ENCODE measurements around the gene PIK3IP1.
"Not testable (repeated sequence)": the region's sequence is repeated elsewhere in the genome, so short reads cannot be mapped to it uniquely, and the experiment has no call there.

The PIK3IP1 gene

DNA sequence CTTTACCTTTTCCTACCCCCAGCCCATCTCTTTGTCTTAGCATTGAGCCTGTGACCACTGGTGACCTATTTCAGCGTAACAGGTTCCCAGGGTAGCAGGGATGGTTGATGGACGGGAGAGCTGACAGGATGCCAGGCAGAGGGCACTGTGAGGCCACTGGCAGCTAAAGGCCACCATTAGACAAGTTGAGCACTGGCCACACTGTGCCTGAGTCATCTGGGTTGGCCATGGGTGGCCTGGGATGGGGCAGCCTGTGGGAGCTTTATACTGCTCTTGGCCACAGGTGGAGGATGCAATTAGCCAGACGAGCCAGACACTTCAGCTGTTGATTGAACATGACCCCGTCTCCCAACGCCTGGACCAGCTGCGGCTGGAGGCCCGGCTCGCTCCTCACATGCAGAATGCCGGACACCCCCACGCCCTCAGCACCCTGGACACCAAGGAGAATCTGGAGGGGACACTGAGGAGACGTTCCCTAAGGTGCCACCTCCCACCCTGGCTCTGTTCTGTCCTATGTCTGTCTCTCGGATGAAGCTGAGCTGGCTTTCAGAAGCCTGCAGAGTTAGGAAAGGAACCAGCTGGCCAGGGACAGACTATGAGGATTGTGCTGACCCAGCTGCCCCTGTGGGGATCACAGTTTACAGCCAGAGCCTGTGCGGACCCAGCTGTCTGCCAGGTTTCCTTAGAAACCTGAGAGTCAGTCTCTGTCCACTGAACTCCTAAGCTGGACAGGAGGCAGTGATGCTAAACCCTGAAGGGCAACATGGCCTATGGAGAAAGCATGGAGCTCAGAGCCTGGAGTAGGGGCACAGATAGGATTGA is 29.8 kb downstream of the PIK3IP1 start:
- no peak overlapping the region for H3K4me3 ChIP-seq (ENCODE audit: low read length)
- no peak for TF ChIP-seq ZNF274 (IDR thresholded peaks at IDR 0.05; ENCODE audit: low read depth, low read length)

DNA sequence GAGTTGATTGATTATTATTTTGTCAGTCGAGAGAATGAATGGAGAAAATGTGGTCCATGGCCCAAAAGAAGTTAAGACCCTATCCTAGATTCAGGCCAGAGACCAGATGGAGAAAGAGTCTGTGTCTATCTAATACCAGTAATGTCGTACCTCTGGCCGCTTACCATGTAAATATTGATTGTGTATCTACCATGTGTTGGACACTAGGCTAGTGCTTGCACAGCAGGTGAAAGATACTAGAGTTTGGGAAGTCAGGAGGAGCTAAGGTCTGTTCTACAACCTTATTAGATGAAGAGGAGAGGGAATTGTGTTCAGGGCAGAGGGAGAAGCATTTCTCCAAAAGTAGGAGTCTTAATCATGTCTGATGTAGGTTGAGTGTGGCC is 31.8 kb downstream of the PIK3IP1 start:
- no peak overlapping the region for H3K4me3 ChIP-seq (ENCODE audit: low read length)
- TF ChIP-seq ZNF274 (IDR thresholded peaks at IDR 0.05; ENCODE audit: low read depth, low read length) = no peak

DNA sequence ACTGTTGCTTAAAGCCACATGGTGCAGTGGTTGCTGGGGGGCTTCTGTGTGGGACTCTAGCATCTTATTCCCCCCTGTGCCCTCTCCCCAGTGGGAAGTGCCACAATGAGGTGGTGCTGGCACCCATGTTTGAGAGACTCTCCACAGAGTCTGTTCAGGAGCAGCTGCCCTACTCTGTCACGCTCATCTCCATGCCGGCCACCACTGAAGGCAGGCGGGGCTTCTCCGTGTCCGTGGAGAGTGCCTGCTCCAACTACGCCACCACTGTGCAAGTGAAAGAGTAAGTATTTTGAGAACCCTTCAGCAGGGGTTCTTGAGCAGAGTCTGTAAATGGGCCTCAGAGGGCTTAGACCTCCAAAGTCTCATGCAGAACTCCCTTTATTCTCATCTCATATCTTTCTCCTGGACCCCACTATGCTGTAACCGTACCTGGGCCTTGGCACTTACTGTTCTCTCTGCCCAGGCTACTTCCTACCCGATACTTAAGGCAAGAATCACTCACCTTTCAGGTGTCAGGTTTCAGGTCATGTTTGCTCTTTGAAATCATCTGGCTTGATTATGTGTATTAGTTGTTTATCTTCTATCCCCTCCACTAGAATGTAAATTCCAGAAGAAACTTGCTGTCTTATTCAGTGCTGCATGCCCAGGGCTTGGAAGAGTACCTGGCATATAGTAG is 32.4 kb downstream of the PIK3IP1 start:
- H3K4me3 ChIP-seq (ENCODE audit: low read length) = no peak overlapping the region
- TF ChIP-seq ZNF274 (IDR thresholded peaks at IDR 0.05; ENCODE audit: low read depth, low read length) = no peak

DNA sequence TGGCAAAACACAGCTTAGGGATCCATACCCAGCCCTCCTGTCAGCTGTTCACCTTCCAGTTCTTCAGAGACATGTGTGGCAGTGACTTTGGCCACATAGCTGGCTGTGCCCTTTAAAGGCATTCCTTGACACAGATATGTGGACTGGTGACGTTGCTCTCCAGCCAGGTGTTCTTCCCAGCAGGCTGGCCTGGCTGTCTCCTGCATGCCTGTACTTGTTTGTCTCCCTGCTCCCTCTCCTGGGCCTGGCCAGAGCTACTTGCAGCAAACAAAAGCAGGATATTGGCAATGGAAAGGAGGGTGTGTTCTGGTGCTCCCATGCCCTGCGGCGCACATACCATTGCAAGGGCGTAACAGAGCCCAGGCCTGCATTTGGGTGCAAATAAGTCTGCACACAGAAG is 38.3 kb downstream of the PIK3IP1 start:
- no peak for TF ChIP-seq ZNF274 (IDR thresholded peaks at IDR 0.05; ENCODE audit: low read depth, low read length)
- H3K4me3 ChIP-seq (ENCODE audit: low read length) = no peak overlapping the region

DNA sequence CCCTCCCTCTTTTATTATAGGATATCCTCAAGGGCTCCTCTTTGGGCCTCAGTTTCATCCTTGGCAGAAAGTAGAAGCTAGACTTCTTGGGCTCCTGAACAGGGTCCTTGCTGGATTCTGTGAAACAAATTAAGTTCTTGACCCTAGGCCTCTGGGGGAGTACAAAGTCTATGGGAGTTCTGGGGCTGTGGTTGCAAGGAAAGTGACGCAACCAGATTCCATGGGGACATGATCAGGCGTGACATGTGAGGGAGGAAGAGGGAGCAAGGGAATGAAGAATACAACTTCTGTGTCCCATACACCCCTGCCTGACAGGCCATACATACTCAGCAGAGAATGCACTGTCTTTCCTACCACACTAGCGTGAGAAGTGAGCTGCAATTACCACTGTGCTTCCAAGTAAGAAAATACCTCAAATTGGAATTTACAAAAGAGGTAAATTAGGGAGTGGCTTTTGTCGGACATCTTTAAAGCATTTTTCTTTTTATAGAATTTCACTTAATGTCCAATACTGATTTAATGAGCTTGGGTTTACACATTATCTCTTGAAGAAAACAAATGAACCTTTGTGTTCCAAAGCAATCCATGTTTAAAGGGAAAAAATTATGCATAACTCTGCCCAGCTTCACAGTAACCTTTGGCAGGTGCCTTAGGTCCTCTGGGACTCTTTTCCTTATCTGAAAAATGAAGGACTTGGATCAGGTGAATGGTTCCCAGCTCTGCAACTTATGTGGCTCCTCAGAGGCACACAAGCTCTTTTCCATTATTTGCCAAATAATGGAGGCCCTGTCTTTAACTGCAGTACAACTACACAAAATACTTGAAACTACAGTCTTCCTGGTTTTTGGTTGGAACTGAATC is 41.3 kb downstream of the PIK3IP1 start:
- TF ChIP-seq ZNF274 (IDR thresholded peaks at IDR 0.05; ENCODE audit: low read depth, low read length) = no peak
- no peak overlapping the region for H3K4me3 ChIP-seq (ENCODE audit: low read length)

DNA sequence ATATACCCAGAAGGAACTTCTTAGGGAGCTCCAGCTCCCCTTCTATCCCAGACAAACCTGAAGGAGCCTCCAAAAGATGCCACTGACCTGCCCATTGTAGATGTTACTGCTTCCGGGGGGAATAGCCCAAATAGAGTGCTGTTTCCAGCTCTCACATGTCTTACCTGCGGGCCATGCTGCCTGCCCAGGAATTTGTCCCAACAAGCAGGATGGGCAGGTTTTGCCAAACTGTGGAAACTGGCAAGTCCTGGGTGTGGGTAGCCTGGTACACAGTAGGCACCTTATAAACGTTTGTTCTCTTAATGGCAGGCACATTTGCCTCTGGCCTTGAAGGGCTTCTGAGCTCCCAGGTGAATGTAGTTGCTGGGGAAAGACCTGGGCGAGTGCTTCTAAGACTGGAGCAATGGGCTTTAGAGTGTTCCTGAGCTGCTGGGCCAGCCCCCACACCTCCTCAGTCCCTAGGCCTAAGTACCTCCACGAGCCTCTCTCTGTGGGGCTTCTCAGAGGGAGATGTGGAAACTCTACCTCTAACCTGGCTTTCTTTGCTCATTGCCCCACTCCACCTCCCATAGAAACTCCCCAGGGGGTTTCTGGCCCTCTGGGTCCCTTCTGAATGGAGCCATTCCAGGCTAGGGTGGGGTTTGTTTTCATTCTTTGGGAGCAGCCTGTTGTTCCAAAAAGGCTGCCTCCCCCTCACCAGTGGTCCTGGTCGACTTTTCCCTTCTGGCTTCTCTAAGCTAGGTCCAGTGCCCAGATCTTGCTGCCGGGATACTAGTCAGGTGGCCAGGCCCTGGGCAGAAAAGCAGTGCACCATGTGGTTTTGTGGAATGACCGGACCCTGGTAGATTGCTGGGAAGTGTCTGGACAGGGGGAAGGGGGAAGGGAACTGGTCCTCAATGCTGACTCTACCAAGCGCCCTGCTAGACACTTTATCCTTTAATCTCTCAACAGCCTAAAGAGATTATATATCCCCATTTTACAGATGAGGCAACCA is 43.0 kb downstream of the PIK3IP1 start:
- TF ChIP-seq ZNF274 (IDR thresholded peaks at IDR 0.05; ENCODE audit: low read depth, low read length) = no peak
- no peak overlapping the region for H3K4me3 ChIP-seq (ENCODE audit: low read length)

DNA sequence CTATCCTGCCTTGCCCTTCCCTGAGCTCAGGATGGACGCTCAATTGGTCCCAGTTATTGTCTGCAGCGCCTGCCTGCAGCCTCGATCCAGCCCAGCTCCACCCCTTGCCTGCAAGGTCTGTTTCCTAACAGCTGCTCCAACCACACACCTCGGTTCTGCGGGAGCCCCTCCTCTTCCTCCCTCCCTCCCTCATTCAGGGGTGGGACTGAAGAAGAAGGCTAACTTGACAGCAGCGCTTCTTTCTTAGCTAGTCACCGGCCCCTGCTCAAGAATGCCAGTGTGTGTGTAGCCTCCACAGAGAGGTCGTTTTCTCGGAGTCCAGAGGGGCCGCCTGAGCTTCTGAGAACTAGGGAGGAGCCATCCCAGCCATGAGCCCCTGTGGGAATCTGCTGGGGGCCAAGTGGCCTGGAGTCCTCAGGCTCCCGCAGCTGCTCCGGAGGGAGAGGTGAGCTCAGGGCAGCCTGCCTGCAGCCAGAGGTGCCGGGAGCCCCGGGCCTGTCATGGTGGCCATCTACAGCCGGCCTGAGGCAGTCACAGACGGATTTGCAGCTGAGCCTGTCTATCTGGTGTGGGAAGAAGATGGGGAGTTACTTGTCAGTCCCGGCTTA is 44.0 kb downstream of the PIK3IP1 start:
- no peak for TF ChIP-seq ZNF274 (IDR thresholded peaks at IDR 0.05; ENCODE audit: low read depth, low read length)
- H3K4me3 ChIP-seq (ENCODE audit: low read length) = no peak overlapping the region

DNA sequence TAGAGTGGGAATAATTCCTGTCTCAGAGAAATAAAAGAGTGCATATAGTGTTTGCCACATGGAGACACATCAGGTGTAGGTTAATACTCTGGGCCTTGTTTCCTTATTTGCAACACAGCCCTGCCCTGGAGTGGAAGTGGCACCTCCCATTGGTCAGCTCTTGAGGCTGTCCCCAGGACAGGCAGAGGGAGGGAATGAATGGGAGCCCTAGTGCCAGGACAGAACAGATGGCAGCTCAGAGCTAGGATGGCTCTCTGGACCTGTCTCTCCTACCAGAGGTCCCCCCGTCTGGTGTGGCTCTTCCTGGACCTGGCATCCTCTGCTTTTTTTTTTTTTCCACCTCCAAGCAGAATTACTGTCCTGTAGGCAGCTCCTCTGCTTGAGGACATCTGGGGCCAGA is 44.6 kb downstream of the PIK3IP1 start:
- TF ChIP-seq ZNF274 (IDR thresholded peaks at IDR 0.05; ENCODE audit: low read depth, low read length) = no peak
- H3K4me3 ChIP-seq (ENCODE audit: low read length) = no peak overlapping the region

DNA sequence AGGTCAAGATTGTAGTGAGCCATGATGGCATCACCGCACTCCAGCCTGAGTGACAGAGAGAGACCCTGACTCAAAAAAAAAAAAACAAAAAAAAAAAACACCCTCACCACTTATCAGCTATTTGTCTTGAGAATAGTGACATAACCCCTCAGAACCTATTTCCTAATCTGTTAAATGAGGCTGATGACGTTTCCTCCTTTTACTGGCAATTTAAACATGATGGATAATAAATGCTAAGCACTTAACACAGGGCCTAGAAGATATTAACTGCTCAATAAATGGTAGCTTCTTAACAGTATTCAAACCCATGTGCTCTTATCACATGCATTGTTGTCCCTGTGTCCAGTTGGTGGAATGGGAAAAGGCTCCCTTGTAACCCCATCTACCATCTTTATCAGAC is 45.6 kb downstream of the PIK3IP1 start:
- no peak for TF ChIP-seq ZNF274 (IDR thresholded peaks at IDR 0.05; ENCODE audit: low read depth, low read length)
- no peak overlapping the region for H3K4me3 ChIP-seq (ENCODE audit: low read length)

DNA sequence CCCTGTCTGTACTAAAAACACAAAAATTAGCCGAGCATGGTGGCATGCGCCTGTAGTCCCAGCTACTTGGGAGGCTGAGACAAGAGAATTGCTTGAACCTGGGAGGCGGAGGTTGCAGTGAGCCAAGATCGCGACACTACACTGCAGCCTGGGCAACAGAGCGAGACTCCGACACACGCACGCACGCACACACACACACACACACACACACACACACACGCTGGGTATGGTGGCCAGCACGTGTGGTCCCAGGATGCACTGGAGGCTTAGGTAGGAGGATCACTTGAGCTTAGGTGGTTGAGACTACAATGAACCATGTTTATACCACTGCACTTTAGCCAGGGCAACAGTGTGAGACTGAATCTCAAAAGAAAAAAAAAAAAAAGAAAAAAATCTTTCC is 46.3 kb downstream of the PIK3IP1 start:
- H3K4me3 ChIP-seq (ENCODE audit: low read length) = not testable (repeated sequence)

DNA sequence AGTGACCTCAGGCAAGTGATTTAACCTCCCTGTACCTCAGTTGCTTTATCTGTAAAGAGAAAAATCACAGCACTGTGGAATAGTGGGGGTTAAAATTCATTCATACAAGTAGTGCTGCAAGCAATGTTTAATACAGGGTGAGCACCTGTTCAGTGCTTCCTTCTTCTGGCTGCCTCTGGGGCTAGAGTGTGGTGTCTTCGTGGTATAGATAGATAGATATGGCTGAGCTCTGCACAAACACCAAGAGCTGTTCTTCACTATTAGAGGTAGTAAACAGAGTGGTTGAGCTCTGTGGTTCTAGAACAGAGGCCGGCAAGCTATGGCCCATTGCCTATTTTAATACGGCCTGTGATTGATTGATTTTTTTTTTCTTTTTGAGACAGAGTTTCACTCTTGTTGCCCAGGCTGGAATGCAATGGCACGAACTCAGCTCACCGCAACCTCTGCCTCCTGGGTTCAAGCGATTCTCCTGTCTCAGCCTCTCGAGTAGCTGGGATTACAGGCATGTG is 47.3 kb downstream of the PIK3IP1 start:
- no peak overlapping the region for H3K4me3 ChIP-seq (ENCODE audit: low read length)
- TF ChIP-seq ZNF274 (IDR thresholded peaks at IDR 0.05; ENCODE audit: low read depth, low read length) = no peak

DNA sequence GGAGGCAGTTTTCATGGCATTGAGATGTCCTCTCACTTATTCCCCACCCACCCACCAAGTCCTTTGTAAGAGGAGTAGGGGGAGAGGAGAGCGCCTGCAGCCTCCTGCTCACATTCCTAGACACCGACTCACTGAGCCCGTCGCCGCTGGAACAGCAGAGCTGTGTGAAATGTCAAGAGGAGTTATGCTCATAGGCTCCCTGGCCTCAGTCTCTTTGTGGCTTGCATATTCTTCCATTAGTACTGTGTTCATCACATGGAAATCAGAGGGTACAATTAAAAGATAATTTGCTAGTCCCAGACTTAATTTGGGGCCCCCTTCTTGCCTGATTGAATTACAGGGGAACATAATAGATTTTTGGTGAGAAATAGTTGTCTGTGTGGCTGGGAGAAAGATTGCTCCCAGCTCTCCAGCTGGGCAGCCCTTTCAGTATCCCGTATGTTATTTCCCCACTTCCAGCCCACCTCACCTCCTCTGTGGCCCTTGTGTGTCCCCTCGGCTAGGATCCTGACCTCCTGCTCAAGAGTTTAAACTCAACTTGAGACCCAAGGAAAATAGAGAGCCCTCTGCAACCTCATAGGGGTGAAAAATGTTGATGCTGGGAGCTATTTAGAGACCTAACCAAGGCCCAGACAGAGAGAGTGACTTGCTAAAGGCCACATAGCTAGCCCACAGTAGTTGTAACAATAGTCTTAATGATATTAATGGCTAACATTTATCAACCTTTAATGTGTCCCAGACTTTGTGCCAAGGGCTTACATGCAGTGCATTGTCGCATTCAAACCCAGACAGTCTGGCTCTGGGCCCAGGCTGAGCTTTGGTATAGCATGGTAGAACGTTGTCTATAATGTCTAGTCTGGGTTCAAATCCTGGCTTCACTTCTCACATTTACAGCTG is 48.0 kb downstream of the PIK3IP1 start:
- no peak for TF ChIP-seq ZNF274 (IDR thresholded peaks at IDR 0.05; ENCODE audit: low read depth, low read length)
- no peak overlapping the region for H3K4me3 ChIP-seq (ENCODE audit: low read length)
